Left renal cortex interstitium (tissue), 4 donors: ENCODE measurements around the gene AKAP17A. TPM values are rescaled to one million over a fixed set of nuclear protein-coding genes. Genes with fewer than 3 reads are reported as not detected.

Experiments
- DNase-seq, 4 donors: peaks; one replicate each; pipeline ENCODE4 v3.0.0-alpha.2; 2013; ENCODE audit warnings: low read depth in 4 of 4, low spot score in 2 of 4, missing footprints in 1 of 4
- polyA plus RNA-seq, 4 donors: library from polyadenylated mRNA; unstranded; fragments of 120-200 nt; gene quantifications; one replicate each; pipeline ENCODE4 v1.2.1, GENCODE V29; 2013; ENCODE audit not compliant: insufficient read length in 4 of 4

AKAP17A gene
- polyA plus RNA-seq, 4 donors = 38.9 to 64.6 (median 54.3) TPM

DNA sequence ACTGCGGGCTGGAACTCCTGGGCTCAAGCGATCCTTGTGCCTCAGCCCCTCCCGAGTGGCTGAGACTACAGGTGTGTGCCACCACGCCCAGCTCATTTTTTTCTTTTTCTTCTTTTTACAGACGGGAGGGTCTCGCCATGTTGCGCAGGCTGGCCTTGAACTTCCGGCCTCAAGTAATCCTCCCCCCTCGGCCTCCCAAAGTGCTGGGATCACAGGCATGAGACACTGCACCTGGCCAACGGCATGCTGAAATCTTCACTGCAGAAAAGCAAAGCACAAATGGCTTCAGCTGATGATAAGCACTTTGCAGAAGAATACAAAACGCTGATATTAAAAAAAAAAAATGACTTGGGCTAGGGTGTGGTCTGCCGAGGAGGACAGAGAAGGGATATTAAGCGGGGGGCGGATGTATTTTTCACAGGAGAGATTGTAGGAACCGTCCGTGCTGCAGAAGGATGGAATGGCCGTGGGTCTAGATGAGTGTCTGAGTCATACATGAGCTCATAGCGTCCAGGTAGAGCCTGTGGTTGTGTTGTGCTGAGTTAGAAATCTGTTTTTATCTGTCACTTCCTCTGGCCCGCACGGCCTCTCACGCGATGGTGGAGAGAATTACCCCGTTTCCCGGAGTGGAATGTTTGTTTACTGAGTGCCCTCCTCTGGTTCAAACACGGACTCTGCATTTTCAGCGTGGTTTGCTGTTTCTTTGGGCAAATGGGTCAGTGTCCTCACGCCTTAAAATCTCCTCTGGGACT, 8.5 kb upstream of the AKAP17A start:
- DNase-seq = no peak

DNA sequence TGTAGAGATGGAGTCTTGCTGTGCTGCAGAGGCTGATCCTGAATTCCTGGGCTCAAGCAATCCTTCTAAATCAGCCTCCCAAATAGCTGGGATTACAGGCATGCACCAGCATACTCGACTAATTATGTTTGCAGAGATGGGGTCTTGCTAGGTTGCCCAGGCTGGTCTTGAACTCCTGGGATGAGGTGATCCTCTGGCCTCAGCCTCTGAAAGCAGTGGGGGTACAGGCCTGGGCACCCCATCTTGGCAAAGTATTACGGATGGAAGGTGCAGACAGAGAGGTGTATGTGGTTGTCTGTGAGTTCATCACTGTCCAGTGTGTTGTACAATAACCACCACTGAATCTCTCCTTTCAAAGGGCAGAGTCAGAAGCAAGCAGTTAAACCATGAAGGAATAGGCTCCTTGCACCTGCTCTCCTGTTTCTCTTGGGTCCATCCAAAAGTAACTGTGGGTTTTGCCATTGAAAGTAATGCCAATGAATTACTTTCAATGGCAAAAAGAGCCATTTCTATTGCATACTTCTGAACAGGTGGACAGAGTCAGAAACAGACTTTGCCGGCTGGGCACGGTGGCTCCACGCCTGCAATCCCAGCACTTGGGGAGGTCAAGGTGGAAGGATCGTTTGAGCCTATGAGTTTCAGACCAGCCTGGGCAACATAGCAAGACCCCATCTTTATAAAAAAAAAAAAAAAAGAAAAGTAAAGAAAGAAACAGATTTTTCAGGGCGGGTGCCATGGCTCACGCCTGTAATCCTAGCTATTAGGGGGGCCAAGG, 7.0 kb upstream of the AKAP17A start:
- DNase-seq = no peak

- no peak for DNase-seq
Observed at GRCh38 chrX:1587161-1587560, 4.2 kb upstream of the AKAP17A start.

DNA sequence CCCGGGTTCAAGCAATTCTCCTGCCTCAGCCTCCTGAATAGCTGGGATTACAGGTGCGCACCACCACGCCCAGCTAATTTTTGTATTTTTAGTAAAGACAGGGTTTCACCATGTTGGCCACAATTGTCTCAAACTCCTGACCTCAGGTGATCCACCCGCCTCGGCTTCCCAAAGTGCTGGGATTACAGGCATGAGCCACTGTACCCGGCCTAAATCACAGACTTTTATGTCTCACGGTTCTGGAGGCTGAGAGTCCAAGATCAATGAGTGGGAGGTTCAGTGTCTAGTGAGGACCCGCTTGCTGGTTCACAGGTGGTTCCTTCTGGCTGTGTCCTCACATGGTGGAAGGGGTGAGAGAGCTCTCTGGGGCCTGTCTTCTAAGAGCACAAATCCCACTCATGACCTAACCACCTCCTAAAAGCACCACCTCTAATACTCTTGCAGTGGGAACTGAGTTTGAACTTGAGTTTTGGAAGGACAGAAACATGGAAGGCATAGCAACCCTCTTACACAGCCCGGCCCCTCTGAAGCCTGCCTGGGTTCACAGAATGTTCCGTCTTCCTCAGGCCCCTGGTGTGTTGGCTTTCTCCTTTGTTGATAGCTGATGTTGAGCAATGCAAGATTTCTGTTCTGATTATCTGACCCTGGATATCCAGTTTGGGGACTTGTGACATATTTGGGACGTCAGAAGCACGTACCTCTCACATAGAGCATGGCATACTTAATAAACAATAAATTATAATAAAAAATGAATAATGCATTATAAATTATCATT, 1.9 kb upstream of the AKAP17A start:
- DNase-seq = no peak

DNA sequence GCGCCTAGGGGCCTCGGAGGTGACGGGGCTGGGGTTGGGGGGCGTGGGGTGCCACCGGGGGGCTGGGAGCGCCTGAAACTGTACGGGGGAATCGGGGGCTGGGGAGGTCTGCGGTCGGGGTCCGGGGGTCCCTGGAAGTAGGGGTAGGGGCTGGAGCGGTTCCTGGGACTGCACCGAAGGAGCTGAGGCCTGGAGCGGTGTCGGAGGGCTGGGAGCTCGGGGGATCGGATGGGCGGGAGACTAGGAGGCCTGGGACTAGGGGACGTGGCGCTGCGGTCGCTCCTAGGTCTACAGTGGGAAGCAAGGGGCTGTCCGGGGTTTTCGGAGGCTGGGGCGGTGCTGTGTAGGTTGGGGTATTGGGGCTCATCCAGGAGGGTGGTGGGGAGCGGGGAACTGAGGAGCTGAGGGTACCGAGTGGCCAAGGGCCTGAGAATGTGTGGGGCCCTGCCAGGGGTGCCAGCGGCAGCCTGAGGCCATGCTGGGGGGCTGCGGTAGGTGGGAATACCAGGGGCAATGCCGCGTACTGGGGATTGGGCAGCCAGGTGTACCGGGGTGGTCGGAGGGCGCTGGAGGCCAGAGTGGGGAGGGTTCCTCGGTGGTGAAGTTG, 562 bp downstream of the AKAP17A start:
- DNase-seq = no peak

DNA sequence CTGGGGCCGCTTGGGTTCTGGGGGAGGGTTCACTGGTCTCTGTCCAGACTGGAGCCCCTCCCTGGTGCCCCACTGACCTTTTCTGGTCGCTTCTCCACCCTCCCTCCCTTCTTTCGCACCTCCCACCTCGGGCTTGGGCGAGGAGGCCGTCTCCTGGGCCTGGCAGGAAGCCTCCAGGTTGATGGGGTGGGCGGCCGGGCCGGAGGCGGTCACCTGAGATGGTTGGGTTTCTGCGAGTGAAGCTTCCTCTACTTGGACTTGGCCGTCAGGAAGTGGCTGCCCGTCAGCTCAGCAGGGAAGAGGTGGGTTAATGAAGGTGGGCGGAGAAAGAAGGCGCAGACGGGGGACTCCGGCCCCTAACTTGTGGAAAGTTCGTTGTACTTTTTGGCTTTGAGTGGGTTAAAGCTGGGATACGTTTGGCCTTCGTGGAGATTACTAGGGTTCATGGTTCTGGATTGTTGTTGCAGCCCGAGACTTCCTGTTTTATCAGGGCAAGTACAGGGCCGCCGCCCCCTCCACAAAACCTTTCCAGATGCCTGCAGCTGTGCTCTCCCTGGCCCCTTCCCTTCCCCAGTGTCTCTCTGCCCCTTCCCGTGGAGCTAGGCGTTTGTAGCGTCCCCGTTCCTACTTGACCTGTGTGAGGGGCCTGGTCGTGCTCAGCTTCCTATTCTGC, 1.2 kb downstream of the AKAP17A start:
- DNase-seq = no peak

DNA sequence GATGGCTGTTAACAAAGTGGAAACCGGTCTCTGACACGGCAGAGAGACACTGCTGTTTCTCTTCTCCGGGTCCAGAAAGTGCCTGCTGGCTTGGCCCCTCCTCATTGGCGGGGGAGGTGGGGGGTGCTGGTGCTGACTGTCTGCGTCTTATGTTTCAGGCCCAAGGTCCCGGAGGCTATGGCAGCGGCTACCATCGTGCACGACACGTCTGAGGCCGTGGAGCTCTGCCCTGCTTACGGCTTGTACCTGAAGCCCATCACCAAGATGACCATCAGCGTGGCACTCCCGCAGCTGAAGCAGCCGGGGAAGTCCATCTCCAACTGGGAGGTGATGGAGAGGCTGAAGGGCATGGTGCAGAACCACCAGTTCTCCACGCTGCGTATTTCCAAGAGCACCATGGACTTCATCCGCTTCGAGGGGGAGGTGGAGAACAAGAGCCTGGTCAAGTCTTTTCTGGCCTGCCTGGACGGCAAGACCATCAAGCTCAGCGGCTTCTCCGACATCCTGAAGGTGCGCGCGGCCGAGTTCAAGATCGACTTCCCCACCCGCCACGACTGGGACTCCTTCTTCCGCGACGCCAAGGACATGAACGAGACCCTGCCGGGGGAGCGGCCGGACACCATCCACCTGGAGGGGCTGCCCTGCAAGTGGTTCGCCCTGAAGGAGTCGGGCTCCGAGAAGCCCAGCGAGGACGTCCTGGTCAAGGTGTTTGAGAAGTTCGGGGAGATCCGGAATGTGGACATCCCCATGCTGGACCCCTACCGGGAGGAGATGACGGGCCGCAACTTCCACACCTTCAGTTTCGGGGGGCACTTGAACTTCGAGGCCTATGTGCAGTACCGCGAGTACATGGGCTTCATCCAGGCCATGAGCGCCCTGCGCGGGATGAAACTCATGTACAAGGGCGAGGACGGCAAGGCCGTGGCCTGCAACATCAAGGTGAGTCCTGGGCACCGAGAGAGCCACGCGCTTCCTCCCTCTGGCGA, 2.2 kb downstream of the AKAP17A start:
- no peak for DNase-seq

- DNase-seq = no peak
Observed at GRCh38 chrX:1595711-1596060, 4.3 kb downstream of the AKAP17A start.

- no peak for DNase-seq
Observed at GRCh38 chrX:1596676-1597344, 5.4 kb downstream of the AKAP17A start.

GRCh38 chrX:1597345-1598020, 6.1 kb downstream of the AKAP17A start:
- DNase-seq = no peak

DNA sequence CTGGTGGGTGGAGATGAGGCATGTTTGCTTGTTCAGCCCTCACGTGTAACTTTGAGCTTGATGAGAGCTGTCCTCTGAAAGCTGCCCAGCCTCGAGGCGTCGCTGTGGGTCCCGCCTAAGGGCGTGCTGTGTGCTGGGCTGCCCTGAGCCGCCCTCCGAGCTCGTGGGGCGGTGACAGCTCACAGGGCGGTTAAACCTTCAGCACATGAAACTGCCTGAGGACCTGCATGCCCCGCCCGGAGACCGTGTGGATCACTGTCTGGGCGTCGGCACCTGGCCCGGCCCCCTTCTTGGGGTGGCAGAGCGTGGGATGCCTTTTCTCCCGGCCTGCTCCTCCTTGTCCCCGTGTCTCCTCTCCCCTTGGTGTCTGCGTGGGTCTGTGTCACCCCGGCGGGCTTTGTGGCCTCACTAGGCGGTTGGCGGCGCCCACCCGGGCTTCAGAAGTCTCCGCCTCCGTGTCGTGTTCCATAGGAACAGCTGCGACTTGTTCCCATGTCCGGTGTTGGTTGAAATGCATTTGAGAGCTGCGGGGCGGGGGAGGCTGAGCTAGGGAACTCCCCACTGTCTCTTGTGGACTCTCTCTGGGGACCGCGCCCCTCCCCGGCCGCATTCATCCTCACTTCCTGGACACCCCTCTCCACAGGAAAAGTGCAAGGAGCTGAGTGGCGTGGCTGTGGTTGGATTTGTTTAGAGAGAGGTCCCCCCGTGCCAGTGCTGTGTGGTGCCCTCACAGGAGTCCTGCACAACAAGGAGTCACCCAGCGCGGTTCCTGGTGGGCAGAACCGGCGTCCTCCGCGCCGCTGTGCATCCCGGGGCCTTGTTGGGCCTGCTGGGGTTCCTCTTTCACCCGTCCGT, 6.8 kb downstream of the AKAP17A start:
- no peak for DNase-seq

GRCh38 chrX:1598876-1599790, 7.7 kb downstream of the AKAP17A start:
- DNase-seq = no peak

DNA sequence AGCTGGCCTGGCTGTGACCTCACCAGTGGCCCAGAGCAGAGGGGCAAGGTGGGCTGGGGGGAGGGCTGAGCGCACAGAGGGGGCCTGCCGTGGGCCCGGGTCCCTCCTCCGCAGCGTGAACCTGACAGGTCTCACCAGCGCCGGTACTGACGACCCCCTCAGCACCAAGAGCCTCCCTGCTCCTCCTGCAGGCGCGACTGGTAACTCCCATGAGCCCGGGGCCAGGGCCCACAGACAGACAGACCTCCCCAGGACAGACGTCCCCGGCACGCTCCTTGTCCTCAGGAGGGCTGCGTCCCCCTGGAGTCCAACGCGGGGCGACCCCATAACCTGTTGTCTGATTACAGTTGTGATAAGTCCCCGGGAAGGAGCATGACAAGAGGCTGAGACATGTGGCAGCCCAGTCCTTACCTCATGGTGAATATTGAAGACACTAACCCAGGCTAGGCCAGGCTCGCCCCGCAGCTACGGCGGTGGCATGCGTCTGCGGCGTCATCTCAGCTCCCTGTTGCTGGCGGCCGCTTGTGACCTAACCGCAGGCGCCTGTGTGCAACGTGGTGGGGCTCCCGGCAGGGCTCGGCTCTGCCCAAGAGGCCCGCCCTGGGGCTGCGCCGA, 8.5 kb downstream of the AKAP17A start:
- no peak for DNase-seq

DNA sequence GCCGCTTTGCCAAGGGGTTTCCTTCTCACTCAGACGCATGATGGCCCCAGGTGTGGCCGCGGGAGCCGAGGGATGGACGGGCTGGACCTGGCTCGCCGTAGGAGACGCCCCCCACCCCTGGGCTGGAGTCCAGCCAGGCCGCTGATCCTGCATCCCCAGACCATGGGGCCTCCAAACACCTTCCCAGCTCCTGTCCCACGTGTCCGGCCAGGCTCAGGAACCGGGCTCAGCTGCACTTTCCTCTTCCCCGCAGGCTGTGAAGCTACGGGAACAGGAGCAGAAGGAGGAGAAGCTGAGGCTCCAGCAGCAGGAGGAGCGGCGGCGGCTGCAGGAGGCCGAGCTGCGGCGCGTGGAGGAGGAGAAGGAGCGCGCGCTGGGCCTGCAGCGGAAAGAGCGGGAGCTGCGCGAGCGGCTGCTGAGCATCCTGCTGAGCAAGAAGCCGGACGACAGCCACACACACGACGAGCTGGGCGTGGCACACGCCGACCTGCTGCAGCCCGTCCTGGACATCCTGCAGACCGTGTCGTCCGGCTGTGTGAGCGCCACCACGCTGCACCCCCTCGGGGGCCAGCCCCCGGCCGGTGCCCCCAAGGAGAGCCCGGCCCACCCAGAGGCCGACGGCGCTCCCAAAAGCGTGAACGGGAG, 9.1 kb downstream of the AKAP17A start:
- no peak for DNase-seq

DNA sequence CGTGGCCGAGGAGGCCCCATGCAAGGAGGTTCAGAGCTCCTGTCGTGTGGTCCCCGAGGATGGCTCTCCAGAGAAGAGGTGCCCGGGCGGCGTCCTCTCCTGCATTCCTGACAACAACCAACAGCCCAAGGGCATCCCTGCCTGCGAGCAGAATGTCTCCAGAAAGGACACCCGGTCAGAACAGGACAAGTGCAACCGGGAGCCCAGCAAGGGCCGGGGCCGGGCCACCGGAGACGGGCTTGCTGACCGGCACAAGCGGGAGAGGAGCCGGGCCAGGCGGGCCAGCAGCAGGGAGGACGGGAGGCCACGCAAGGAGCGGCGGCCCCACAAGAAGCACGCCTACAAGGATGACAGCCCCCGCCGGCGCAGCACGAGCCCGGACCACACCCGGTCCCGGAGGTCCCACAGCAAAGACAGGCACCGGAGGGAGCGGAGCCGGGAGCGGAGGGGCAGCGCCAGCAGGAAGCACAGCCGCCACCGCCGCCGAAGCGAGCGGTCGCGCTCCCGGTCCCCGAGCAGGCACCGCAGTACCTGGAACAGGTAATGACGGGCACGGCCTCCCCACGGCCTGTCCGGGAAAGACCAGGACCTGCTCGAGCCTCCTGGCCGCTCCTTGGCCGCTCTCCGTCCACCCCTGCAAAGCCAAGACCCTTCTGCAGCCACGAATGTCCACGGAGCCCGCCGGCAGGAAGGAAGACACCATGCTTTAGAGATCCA, 9.8 kb downstream of the AKAP17A start:
- no peak for DNase-seq
